Smooth muscle cell (in vitro differentiated cells): ENCODE measurements around the gene KANSL3. TPM values are rescaled to one million over a fixed set of nuclear protein-coding genes. Genes with fewer than 3 reads are reported as not detected.

ENCODE experiments used
- DNase-seq: peaks from one replicate; lab custom pipeline; 2025; ENCODE audit not compliant: unreplicated experiment; lab: John Stamatoyannopoulos, UW
- H2AFZ ChIP-seq: fragments of 200-600 bp; sonication (generic); 2 replicates; pipeline ENCODE4 v1.6.0; 2016; ENCODE audit warnings: antibody characterized with exemption, low read depth, mild to moderate bottlenecking
- H3F3A ChIP-seq: fragments of 200-600 bp; sonication (generic); 2 replicates; pipeline ENCODE4 v1.6.0; 2017; ENCODE audit warnings: antibody characterized with exemption, low read depth
- H3K27ac ChIP-seq: fragments of 200-600 bp; sonication (generic); 2 replicates; pipeline ENCODE4 v1.5.1; 2016; ENCODE audit warnings: low read depth, mild to moderate bottlenecking
- H3K27me3 ChIP-seq: fragments of 200-600 bp; sonication (generic); 2 replicates; pipeline ENCODE4 v1.6.1; 2016; ENCODE audit warnings: low read depth, mild to moderate bottlenecking
- H3K36me3 ChIP-seq: fragments of 200-600 bp; sonication (generic); 2 replicates; pipeline ENCODE4 v1.5.1; 2016; ENCODE audit warnings: low read depth
- H3K4me1 ChIP-seq: fragments of 200-600 bp; sonication (generic); 2 replicates; pipeline ENCODE4 v1.5.1; 2016; ENCODE audit warnings: low read depth
- H3K4me2 ChIP-seq: fragments of 200-600 bp; sonication (generic); 2 replicates; pipeline ENCODE4 v1.6.0; 2016; ENCODE audit warnings: mild to moderate bottlenecking
- H3K4me3 ChIP-seq: fragments of 200-600 bp; sonication (generic); 2 replicates; pipeline ENCODE4 v1.5.1; 2016; ENCODE audit warnings: mild to moderate bottlenecking
- H3K79me2 ChIP-seq: fragments of 200-600 bp; sonication (generic); 2 replicates; pipeline ENCODE4 v1.6.0; 2016; ENCODE audit warnings: low read depth, mild to moderate bottlenecking
- H3K9ac ChIP-seq: fragments of 200-600 bp; sonication (generic); 2 replicates; pipeline ENCODE4 v1.6.0; 2016; ENCODE audit warnings: low read depth
- H3K9me3 ChIP-seq: fragments of 200-600 bp; sonication (generic); replicated peaks from 2 replicates; pipeline ENCODE4 v1.5.1; 2016; ENCODE audit warnings: low read depth
- H4K20me1 ChIP-seq: fragments of 200-600 bp; sonication (generic); 2 replicates; pipeline ENCODE4 v1.6.0; 2016; ENCODE audit warnings: low read depth
- WGBS: methylation state at CpG from one replicate; pipeline ENCODE4 v1.1.7; 2016; ENCODE audit warnings: low lambda C conversion rate; 5-methylcytosine and 5-hydroxymethylcytosine counted together
- polyA plus RNA-seq: library from polyadenylated mRNA; unstranded; fragments of >200 nt; fragmentation: Nextera tagmentation; extraction: Ambion mirVana; gene quantifications from 2 replicates; pipeline ENCODE4 v1.2.1, GENCODE V29; 2016
- total RNA-seq: library from RNA; depleted of rRNA; stranded (reverse); fragments of >200 nt; gene quantifications from 2 replicates; pipeline ENCODE4 v1.2.3, GENCODE V29; 2014
- TF ChIP-seq, protein P1 (sequence below): fragments of 200-600 bp; sonication (generic); IDR thresholded peaks from 2 replicates; pipeline ENCODE4 v1.5.1; 2017; ENCODE audit warnings: borderline replicate concordance, mild to moderate bottlenecking, antibody characterized with exemption; ENCODE audit not compliant: insufficient read depth, poor library complexity, severe bottlenecking

Gene KANSL3
- total and polyA plus RNA-seq, 2 experiments from 2014 or later, result 12.0 to 13.3 TPM

DNA sequence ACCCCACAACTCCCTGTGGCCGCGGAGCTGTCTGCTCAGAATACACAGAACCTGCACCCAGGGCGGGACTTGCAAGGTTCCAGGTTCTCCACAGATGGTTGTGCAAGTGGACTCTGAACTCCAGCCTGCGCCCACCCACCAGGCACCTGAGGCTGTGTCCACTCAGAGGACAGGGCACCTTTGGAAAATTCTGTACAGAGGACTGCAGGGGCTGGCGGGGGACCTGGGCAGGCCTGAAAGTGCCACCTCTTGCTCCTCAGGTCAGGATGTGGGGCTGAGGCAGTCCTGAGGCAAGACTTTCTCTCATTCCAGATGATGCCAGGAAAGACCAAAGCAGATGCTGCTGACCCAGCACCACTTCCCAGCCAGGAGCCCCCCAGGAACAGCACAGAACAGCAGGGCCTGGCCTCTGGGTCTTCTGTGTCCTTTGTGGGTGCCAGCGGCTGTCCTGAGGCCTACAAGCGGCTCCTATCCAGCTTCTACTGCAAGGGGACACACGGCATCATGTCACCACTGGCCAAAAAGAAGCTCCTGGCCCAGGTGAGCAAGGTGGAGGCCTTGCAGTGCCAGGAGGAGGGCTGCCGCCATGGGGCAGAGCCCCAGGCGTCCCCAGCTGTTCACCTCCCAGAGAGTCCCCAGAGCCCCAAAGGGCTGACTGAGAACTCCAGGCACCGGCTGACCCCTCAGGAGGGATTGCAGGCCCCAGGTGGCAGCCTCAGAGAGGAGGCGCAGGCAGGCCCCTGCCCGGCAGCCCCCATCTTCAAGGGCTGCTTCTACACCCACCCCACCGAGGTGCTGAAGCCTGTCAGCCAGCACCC is 87.1 kb downstream of the KANSL3 start:
- H3K27me3 ChIP-seq, result no peaks in the 10 kb centered on the region
- TF ChIP-seq, protein P1, sequence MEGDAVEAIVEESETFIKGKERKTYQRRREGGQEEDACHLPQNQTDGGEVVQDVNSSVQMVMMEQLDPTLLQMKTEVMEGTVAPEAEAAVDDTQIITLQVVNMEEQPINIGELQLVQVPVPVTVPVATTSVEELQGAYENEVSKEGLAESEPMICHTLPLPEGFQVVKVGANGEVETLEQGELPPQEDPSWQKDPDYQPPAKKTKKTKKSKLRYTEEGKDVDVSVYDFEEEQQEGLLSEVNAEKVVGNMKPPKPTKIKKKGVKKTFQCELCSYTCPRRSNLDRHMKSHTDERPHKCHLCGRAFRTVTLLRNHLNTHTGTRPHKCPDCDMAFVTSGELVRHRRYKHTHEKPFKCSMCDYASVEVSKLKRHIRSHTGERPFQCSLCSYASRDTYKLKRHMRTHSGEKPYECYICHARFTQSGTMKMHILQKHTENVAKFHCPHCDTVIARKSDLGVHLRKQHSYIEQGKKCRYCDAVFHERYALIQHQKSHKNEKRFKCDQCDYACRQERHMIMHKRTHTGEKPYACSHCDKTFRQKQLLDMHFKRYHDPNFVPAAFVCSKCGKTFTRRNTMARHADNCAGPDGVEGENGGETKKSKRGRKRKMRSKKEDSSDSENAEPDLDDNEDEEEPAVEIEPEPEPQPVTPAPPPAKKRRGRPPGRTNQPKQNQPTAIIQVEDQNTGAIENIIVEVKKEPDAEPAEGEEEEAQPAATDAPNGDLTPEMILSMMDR, result no peak
- H3K9me3 ChIP-seq, result no peaks in the 10 kb centered on the region
- H3K27ac ChIP-seq, result no peak overlapping the region
- WGBS, result 93% methylated on average over 14 of the region's 14 CpGs
- H3K79me2 ChIP-seq, result no peaks in the 10 kb centered on the region
- no peak overlapping the region for H3K9ac ChIP-seq
- H3K4me2 ChIP-seq, result no peak overlapping the region
- DNase-seq, result no peak
- H2AFZ ChIP-seq, result no peak overlapping the region
- no peaks in the 10 kb centered on the region for H3K4me1 ChIP-seq
- no peaks in the 10 kb centered on the region for H3K36me3 ChIP-seq
- H4K20me1 ChIP-seq, result no peaks in the 10 kb centered on the region
- no peak overlapping the region for H3K4me3 ChIP-seq
- no peaks in the 10 kb centered on the region for H3F3A ChIP-seq

DNA sequence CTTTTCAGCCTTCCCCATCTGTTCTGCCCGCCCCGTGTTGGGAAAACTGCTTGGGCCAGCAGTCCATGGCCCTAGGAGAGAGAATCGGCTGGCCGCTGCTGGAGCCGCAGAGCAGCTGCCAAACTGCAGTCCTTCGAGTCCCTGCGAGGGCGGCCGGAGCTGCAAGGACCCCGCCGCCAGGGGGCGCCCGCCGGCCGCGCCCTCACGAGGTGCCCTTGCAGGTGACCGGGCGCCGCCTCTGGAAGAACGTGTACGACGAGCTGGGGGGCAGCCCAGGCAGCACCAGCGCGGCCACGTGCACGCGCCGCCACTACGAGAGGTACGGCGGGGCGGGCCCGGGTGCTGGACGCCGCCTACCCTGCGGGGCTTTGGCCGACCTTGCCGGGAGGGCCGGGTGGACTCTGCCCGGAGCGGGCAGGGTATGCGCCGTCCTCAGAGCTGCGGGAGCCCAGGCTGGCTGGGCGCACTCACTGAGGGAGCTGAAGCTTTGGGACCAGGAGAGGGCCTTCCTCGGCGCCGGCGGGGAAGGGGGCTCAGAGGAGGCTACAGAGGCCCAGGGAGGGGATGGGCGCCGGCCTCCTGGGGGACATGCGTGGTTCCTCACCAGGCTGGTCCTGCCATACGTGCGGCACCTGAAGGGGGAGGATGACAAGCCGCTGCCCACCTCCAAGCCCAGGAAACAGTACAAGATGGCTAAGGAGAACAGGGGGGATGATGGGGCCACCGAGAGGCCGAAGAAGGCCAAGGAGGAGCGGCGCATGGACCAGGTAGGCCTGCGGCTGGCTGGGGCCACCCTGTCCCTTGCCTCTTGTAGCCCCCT is 87.9 kb downstream of the KANSL3 start:
- TF ChIP-seq, protein P1, result peak; percentile 53
- Histone ChIP-seq H3K27ac (no peak overlapping the region), H3K9me3 (no peaks in the 10 kb centered on the region), H3K36me3 (no peaks in the 10 kb centered on the region), H2AFZ (no peak overlapping the region), H3F3A (no peaks in the 10 kb centered on the region), H3K9ac (no peak overlapping the region), H3K4me3 (no peak overlapping the region), H3K27me3 (no peaks in the 10 kb centered on the region), H3K4me1 (no peaks in the 10 kb centered on the region), H4K20me1 (no peaks in the 10 kb centered on the region), H3K79me2 (no peaks in the 10 kb centered on the region), H3K4me2 (no peak overlapping the region)
- no peak for DNase-seq
- whole genome bisulfite sequencing, result 69% methylated on average over 60 of the region's 61 CpGs

DNA sequence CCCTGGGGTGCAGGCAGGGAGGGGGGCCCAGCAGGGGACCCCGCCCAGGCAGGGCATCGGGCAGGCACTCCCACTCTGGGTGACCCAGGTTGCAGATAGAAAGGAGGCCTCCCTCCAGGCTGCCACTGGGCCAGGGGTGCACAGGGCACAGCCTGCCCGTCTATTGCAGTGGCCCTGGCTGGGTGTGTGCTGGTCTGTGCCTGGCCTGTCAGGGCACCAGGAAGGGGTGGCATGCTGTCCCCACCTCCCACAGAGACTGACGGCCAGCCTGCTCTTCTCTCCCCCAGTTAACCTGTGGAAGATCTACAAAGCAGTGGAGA is 88.7 kb downstream of the KANSL3 start:
- Histone ChIP-seq H3K9ac (no peak overlapping the region), H3K9me3 (no peaks in the 10 kb centered on the region)
- 93% methylated on average over 4 of the region's 4 CpGs for WGBS

More for the DNA sequence above, 88.7 kb downstream of the KANSL3 start:
- no peaks in the 10 kb centered on the region for H3K36me3 ChIP-seq
- no peaks in the 10 kb centered on the region for H3K27me3 ChIP-seq
- no peak overlapping the region for H2AFZ ChIP-seq
- no peaks in the 10 kb centered on the region for H4K20me1 ChIP-seq
- TF ChIP-seq, protein P1, result no peak
- H3F3A ChIP-seq, result no peaks in the 10 kb centered on the region
- H3K4me3 ChIP-seq, result no peak overlapping the region
- DNase-seq, result no peak
- no peaks in the 10 kb centered on the region for H3K4me1 ChIP-seq
- no peak overlapping the region for H3K4me2 ChIP-seq
- H3K27ac ChIP-seq, result no peak overlapping the region
- H3K79me2 ChIP-seq, result no peaks in the 10 kb centered on the region
